Astrocyte (in vitro differentiated cells and primary cell): ENCODE measurements around the gene ADGRB2.

Source experiments
- CTCF ChIP-seq: IDR thresholded peaks from 2 replicates; pipeline ENCODE4 v1.5.1; 2011; ENCODE audit warnings: low read depth, mild to moderate bottlenecking, inconsistent platforms, low read length, moderate library complexity; ENCODE audit not compliant: insufficient read depth
- EZH2 ChIP-seq: IDR thresholded peaks from 2 replicates; pipeline ENCODE4 v1.6.1; 2012; ENCODE audit warnings: mild to moderate bottlenecking, low read length, inconsistent platforms; ENCODE audit not compliant: insufficient read depth

GRCh38 chr1:31712630-31713029, 51.5 kb downstream of the ADGRB2 start:
- TF ChIP-seq EZH2 = no peak
- no peak for TF ChIP-seq CTCF
